ENCODE results near the gene PET100.

DNA sequence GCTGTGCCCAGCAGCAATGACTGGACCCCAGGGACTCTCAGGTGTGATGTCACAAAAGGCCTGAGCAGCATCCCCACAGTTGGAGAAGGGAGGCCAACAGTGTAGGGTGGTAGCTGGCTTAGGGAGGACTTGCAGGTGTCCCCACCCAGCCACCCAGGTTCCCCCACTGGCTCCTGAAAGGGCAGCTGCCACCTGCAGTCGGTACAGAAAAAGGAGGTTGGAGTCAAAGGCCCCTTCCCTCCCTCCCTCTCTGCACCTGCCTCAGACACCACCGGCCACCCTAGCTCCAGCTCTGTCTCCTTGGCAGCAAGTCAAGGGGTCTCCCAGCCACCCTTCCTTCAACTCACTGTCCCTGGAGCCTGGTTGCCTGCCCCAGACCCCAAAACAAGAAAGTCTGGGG lies 4.1 kb downstream of the PET100 start, which contains the start of gene PCP2:
- no peak for TF ChIP-seq CEBPB (IDR thresholded peaks at IDR 0.05)
- TF ChIP-seq RAD21 (IDR thresholded peaks at IDR 0.05; ENCODE audit: low read depth) = no peak
- TF ChIP-seq TAF1 (IDR thresholded peaks at IDR 0.05; ENCODE audit: low read depth) = no peak
- no peak for TF ChIP-seq EP300 (IDR thresholded peaks at IDR 0.05; ENCODE audit: borderline replicate concordance)
- no peak for TF ChIP-seq NFIC (IDR thresholded peaks at IDR 0.05)
- no peak for TF ChIP-seq ZBTB7A (IDR thresholded peaks at IDR 0.05; ENCODE audit: low read depth)
- TF ChIP-seq, protein P1, sequence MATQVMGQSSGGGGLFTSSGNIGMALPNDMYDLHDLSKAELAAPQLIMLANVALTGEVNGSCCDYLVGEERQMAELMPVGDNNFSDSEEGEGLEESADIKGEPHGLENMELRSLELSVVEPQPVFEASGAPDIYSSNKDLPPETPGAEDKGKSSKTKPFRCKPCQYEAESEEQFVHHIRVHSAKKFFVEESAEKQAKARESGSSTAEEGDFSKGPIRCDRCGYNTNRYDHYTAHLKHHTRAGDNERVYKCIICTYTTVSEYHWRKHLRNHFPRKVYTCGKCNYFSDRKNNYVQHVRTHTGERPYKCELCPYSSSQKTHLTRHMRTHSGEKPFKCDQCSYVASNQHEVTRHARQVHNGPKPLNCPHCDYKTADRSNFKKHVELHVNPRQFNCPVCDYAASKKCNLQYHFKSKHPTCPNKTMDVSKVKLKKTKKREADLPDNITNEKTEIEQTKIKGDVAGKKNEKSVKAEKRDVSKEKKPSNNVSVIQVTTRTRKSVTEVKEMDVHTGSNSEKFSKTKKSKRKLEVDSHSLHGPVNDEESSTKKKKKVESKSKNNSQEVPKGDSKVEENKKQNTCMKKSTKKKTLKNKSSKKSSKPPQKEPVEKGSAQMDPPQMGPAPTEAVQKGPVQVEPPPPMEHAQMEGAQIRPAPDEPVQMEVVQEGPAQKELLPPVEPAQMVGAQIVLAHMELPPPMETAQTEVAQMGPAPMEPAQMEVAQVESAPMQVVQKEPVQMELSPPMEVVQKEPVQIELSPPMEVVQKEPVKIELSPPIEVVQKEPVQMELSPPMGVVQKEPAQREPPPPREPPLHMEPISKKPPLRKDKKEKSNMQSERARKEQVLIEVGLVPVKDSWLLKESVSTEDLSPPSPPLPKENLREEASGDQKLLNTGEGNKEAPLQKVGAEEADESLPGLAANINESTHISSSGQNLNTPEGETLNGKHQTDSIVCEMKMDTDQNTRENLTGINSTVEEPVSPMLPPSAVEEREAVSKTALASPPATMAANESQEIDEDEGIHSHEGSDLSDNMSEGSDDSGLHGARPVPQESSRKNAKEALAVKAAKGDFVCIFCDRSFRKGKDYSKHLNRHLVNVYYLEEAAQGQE (IDR thresholded peaks at IDR 0.05; ENCODE audit: low read depth) = no peak
- TF ChIP-seq YY1 (IDR thresholded peaks at IDR 0.05; ENCODE audit: low read depth) = no peak
- no peak for TF ChIP-seq EGR1 (IDR thresholded peaks at IDR 0.05)
- TF ChIP-seq, protein P2, sequence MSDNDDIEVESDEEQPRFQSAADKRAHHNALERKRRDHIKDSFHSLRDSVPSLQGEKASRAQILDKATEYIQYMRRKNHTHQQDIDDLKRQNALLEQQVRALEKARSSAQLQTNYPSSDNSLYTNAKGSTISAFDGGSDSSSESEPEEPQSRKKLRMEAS (IDR thresholded peaks at IDR 0.05) = no peak
- no peak for TF ChIP-seq TEAD4 (IDR thresholded peaks at IDR 0.05)
- no peak for TF ChIP-seq CREB1 (IDR thresholded peaks at IDR 0.05; ENCODE audit: low read depth)
- no peak for TF ChIP-seq TCF12 (IDR thresholded peaks at IDR 0.05; ENCODE audit: low read depth)
- TF ChIP-seq FOXM1 (IDR thresholded peaks at IDR 0.05; ENCODE audit: borderline replicate concordance, low read depth) = no peak
